GM12878 (cell line): ENCODE measurements around the gene FN3K.

Source experiments
- EP300 ChIP-seq, 2 experiments: fragments of 150-350 bp in 1 of 2; IDR thresholded peaks; 2 replicates each; pipeline ENCODE4 v1.6.1; 2011 to 2012; ENCODE audit warnings: low read depth in 2 of 2, low read length in 2 of 2, borderline replicate concordance in 1 of 2, improper control_type of control experiment in 1 of 2, inconsistent platforms in 1 of 2; ENCODE audit not compliant: control insufficient read depth in 1 of 2
- FOXK2 ChIP-seq: fragments of 450-650 bp; IDR thresholded peaks from 2 replicates; pipeline ENCODE4 v1.6.1; 2017; ENCODE audit warnings: mild to moderate bottlenecking, moderate library complexity
- IKZF1 ChIP-seq: fragments of 450-650 bp; conservative IDR thresholded peaks from 2 replicates; pipeline ENCODE4 v1.6.1; 2017; ENCODE audit warnings: antibody characterized with exemption, mild to moderate bottlenecking
- NRF1 ChIP-seq: conservative IDR thresholded peaks from 2 replicates; pipeline ENCODE4 v1.6.1; 2011; ENCODE audit warnings: mild to moderate bottlenecking, low read depth, low read length, improper control_type of control experiment
- SIN3A ChIP-seq: IDR thresholded peaks from 2 replicates; pipeline ENCODE4 v1.6.1; 2012; ENCODE audit warnings: low read depth, low read length, improper control_type of control experiment
- SUPT20H ChIP-seq: IDR thresholded peaks from 2 replicates; pipeline ENCODE4 v1.6.1; 2011; ENCODE audit warnings: low read depth, mild to moderate bottlenecking, low read length, moderate library complexity, borderline replicate concordance; ENCODE audit not compliant: control insufficient read depth
- TF ChIP-seq, protein P1 (sequence below), 3 experiments: IDR thresholded peaks in 2 of 3; conservative IDR thresholded peaks in 1 of 3; 2 replicates each; pipeline ENCODE4 v1.5.1; 2011; ENCODE audit warnings: low read depth in 3 of 3, low read length in 3 of 3, mild to moderate bottlenecking in 3 of 3, control low read depth in 2 of 3, moderate library complexity in 2 of 3, inconsistent platforms in 1 of 3, mixed read lengths in 1 of 3; ENCODE audit not compliant: control insufficient read depth in 2 of 3, insufficient read depth in 1 of 3; ENCODE audit errors: extremely low read depth in 1 of 3
- TF ChIP-seq, protein P2 (sequence below): fragments of 450-650 bp; IDR thresholded peaks from 2 replicates; pipeline ENCODE4 v1.6.1; 2016; ENCODE audit warnings: mild to moderate bottlenecking
- TF ChIP-seq, protein P3 (sequence below): IDR thresholded peaks from 2 replicates; pipeline ENCODE4 v1.6.1; 2012; ENCODE audit warnings: low read depth, low read length, improper control_type of control experiment

DNA sequence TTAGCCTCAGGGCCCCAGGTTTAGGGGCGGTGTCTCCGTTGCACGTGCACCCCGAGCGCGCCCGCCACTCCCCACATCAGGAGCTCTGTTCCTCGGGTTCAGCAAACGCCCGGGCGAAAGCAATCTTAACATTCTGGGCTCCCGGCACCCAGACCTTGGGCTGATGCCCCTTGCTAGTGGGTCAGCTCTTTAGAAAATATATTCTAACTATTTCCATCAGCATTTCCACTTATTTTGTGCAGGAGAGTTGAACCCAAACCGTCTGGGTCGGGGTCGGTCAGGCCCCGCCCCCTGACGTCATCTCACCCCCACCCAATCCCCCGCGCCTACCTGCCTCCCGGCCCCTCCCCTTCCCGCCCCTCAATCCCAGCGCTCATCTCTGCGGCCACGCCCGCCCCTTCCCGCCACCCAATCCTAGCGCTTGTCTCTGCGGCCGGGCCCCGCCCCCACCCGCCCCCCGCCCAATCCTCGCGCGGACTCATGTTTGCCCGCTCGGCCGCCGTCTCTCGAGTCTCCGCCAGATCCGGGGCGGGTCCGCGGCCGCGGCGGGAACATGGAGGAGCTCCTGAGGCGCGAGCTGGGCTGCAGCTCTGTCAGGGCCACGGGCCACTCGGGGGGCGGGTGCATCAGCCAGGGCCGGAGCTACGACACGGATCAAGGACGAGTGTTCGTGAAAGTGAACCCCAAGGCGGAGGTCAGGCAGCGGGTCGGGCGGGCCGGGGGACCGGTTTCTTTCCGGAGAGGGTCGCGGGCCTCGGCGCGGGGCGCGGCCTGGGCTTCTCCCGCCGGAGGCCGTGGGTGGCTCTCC lies 19.0 kb upstream of the FN3K start, which contains the start of gene FN3KRP:
- no peak for TF ChIP-seq SUPT20H
- no peak for TF ChIP-seq FOXK2
- TF ChIP-seq, protein P1, sequence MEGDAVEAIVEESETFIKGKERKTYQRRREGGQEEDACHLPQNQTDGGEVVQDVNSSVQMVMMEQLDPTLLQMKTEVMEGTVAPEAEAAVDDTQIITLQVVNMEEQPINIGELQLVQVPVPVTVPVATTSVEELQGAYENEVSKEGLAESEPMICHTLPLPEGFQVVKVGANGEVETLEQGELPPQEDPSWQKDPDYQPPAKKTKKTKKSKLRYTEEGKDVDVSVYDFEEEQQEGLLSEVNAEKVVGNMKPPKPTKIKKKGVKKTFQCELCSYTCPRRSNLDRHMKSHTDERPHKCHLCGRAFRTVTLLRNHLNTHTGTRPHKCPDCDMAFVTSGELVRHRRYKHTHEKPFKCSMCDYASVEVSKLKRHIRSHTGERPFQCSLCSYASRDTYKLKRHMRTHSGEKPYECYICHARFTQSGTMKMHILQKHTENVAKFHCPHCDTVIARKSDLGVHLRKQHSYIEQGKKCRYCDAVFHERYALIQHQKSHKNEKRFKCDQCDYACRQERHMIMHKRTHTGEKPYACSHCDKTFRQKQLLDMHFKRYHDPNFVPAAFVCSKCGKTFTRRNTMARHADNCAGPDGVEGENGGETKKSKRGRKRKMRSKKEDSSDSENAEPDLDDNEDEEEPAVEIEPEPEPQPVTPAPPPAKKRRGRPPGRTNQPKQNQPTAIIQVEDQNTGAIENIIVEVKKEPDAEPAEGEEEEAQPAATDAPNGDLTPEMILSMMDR (IDR thresholded peaks at IDR 0.05 in 2 of 3, conservative IDR thresholded peaks at IDR 0.05 in 1 of 3; ENCODE audit: control insufficient read depth in 2 of 3, extremely low read depth in 1 of 3, insufficient read depth in 1 of 3, low read depth in 3 of 3, low read length in 3 of 3), result no peak
- TF ChIP-seq IKZF1, result no peak
- no peak for TF ChIP-seq EP300 (IDR thresholded peaks at IDR 0.05; ENCODE audit: borderline replicate concordance in 1 of 2, control insufficient read depth in 1 of 2, low read depth in 2 of 2, low read length in 2 of 2)
- TF ChIP-seq SIN3A, result no peak
- no peak for TF ChIP-seq NRF1
- TF ChIP-seq, protein P2, sequence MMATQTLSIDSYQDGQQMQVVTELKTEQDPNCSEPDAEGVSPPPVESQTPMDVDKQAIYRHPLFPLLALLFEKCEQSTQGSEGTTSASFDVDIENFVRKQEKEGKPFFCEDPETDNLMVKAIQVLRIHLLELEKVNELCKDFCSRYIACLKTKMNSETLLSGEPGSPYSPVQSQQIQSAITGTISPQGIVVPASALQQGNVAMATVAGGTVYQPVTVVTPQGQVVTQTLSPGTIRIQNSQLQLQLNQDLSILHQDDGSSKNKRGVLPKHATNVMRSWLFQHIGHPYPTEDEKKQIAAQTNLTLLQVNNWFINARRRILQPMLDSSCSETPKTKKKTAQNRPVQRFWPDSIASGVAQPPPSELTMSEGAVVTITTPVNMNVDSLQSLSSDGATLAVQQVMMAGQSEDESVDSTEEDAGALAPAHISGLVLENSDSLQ, result no peak; the same call in 1 of the 2 replicates
- TF ChIP-seq, protein P3, sequence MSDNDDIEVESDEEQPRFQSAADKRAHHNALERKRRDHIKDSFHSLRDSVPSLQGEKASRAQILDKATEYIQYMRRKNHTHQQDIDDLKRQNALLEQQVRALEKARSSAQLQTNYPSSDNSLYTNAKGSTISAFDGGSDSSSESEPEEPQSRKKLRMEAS, result 0 out of 2 replicates have a peak, but pooled peaks have one; percentile 42
